GM18951 (cell line): ENCODE measurements around the gene FPGS.
"Not testable (repeated sequence)": the region's sequence is repeated elsewhere in the genome, so short reads cannot be mapped to it uniquely, and the experiment has no call there.

Experiments used
- POLR2A ChIP-seq: IDR thresholded peaks from 4 replicates; pipeline ENCODE4 v1.6.1; 2011; ENCODE audit warnings: mild to moderate bottlenecking; ENCODE audit not compliant: insufficient read length, insufficient read depth; ENCODE audit errors: extremely low read depth
- in situ Hi-C: fragments of 300-500 bp; cut with MboI; formaldehyde crosslinking; loops from one replicate; pipeline ENCODE4 v1.12.0; 2022; ENCODE audit warnings: low sequenced_read_pairs, mixed read lengths, inconsistent platforms; ENCODE audit not compliant: unreplicated experiment

Gene FPGS

DNA sequence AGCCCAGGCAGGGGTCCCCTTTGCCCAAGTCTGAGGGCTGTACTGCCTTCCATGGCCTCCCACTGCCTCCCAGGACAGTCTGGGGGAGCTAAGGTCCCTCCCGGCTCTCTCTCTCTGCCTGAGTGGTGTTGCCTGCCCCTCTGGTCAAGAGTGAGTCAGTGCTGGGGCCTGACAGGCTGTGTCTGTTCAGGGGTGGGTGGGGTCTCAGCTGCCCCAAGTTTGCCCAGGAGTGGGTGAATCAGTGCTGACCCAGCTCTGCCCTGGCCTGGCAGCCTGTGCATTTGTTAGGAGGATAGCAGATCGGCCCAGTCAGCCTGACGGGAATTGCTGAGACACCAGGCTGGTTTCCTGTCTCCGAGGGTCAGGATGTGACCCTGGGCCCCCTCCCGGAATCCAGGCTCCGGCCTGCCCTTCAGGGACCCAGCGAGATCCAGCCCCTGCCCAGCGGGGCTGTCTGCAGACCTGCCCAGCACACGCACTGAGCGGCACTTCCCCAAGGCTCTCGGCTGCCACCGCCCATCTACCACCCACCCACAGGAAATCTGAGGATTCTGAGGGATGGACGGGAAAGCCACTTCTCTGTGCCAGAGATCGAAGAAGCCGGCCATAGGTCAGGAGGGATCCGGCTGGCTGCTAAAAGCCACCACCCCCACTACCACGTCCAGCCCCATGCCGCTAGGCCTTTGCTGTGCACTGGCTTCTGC lies 35.8 kb downstream of the FPGS start:
- no peak for TF ChIP-seq POLR2A

GRCh38 chr9:127841087-127841835 lies 38.6 kb downstream of the FPGS start:
- in situ Hi-C loops, result no loop called here
- no peak for TF ChIP-seq POLR2A

More for the DNA sequence above, 35.8 kb downstream of the FPGS start:
- in situ Hi-C loops, result no loop called here

DNA sequence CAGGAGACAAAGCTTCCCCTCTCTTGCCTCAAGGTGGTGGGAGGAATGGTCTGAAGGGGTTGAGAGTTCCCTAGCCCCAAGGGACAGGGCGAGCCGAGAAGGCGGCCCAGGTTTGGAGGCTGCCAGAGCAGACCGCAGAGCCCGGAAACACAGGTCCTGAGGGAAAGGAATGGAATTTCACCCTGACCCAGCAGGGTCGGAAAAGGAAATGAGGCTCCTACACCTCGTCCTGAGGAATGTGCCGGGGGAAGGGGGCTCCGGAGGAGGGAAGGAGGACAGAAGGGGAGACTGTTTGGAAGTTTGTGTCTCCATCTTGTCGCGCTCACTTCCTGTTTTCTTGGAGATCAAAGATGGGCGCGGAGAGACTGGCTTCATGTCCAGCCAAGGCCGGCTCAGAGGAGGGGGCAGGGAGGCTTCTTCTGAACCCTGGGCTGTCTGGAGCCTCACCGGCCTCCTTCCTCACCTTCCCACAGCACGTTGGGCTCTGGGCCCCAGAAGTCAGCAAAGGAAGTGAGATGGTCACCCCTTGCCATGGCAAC lies 42.2 kb downstream of the FPGS start:
- in situ Hi-C loops, result no loop called here
- TF ChIP-seq POLR2A, result no peak

DNA sequence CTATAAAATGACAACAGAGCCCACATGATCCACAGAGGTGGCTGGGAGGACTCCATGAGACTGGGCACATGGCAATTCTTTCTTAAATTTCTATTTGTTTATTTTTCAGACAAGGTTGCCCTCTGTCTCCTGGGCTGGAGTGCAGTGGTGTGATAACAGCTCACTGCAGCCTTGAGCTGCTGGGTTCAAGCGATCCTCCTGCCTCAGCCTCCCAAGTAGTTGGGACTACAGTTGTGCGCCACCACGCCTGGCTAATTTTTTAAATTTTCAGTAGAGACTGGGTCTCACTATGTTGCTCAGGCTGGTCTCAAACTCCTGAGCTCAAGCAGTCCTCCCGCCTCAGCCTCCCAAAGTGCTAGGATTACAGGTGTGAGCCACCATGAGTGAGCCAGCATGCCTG lies 42.9 kb downstream of the FPGS start:
- in situ Hi-C loops, result not testable (repeated sequence)

- in situ Hi-C loops, result no loop called here
- no peak for TF ChIP-seq POLR2A
Measured at GRCh38 chr9:127846443-127847177, 43.9 kb downstream of the FPGS start.

- in situ Hi-C loops, result no loop called here
- TF ChIP-seq POLR2A, result no peak
Measured at GRCh38 chr9:127847178-127847510, 44.5 kb downstream of the FPGS start.

- TF ChIP-seq POLR2A, result no peak
- in situ Hi-C loops, result no loop called here
Measured at GRCh38 chr9:127847833-127848755, 45.4 kb downstream of the FPGS start.

DNA sequence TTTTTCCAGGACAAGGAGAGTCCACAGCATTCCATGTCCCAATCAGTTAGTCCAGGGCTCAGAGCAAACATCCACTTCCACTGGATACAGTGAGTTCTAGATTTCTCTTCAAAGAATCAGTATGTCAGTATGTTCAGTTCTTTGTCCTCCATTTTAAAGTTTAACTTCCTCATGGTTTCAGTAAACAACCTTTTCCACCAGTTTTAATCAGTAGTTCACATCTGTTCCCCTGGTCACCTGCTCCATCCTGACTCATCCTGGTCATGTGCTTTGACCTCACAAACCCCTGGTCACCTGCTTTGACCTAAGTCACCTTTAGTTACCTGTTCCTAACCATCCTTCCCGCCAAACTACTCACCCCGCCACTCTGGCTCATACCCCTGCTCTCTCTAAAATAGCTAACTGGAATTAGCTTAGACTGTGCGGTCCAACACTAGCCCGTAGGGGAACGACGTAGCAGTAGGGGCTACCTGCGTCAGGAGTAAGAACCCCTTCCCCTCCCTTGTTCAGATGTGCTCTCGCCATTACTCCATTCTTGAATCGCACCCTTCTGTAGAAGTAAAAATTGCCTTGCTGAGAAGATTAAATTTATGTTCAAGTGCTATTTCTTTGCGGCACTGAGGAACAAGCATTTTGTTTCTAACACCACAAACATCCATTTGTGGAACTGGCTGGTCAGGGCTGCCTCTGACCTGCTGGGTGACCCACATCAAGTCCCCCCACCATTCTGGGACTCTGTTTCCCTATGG lies 46.2 kb downstream of the FPGS start:
- TF ChIP-seq POLR2A, result no peak
- in situ Hi-C loops, result no loop called here

DNA sequence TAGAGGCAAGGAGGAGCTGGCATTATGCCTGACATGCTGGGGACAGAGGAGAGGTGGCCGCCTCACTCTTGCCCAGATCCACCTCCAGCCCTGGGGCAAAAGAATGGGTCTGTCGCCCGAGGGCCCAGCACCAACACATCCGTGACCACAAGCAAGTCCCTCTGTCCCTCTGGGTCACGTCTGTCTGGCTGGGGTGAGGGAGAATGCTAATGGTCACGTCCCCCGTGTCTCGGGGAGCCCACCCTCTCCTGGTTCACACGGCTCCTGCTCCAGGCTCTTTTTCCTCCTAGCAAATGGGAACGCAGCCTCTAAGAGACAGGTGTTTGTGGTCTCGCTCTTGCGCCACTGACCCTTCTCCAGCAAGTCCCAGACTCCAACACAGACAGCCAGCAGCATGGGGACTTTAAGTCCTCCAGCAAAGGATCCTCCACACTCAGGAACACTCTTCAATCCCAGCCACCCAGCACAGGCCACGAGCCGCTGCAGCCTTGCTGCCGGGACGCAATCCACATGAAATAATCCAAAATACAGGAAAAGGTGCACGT lies 47.7 kb downstream of the FPGS start:
- no peak for TF ChIP-seq POLR2A

DNA sequence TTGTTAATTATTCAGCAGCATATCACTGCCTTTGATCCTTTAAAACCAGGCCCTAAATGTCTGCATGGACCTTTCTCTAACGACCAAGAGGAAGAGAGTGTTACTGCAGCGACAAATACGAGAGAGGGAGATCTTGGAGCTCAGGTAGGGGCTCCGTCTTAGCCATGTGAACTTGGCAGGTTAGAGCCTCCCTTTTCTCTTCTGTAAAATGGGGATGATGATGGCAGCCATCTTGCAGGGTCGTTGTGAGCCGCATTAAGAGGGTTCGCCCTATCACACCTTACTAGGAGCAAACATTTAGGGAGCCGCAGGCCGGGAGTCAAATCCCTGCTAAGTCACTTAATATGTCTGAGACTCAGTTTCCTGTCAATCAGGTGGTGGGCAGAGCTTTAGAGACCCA lies 50.1 kb downstream of the FPGS start:
- no peak for TF ChIP-seq POLR2A
- in situ Hi-C loops, result no loop called here

More for the DNA sequence above, 47.7 kb downstream of the FPGS start:
- in situ Hi-C loops, result no loop called here

DNA sequence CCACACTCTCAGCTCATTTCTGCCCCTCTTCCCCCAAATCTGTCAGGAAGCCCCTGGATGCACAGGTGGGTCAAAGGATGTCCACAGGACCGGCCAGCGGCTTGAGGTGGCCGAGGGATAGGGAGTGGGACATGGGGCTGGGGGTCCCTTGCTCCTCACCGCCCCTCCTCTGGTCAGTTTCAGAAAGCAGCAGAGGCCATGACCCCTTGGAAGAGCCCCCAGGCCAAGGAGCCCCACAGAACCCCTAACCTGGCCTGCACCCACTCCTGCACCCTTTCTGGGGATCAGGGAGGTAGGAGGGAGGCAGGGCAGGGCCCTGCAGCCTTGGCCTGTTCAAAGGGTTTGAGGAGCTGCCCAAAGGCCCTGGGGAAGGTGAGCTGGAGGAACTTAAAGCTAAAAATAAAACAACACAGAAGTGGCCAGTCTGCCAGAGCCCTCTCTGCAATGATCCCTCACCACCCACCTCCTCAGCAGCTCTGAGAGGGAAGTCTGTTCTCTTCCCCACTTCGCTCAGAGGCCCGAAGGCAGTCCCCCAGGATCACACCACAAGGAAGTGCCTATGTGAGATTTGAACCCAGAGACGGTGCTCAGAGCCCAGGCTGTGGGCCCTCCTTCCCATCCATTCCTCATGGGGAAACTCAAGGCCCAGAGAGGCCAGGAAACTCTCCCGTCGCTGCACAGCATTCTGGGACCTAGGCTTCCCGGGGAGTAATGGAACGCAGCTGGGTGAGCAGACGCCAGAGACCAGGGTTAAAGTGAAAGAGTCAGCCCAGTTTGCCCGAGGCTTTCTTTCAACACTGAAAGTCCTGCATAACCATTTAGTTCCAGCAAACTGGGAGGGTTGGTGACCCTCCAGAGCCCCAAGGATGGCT lies 50.9 kb downstream of the FPGS start:
- no peak for TF ChIP-seq POLR2A
- in situ Hi-C loops, result no loop called here
